Naive thymus-derived CD4-positive, alpha-beta T cell (primary cell): ENCODE results near the gene WNT2B. TPM values are rescaled to one million over a fixed set of nuclear protein-coding genes. Genes with fewer than 3 reads are reported as not detected.

Experiments used
- ATAC-seq: fragments of 150-1000 bp; cut with Tn5 transposase; 2 replicates; pipeline ENCODE4 v1.10.0; 2021; ENCODE audit warnings: mild to moderate bottlenecking, moderate library complexity
- CTCF ChIA-PET: fragments of 350-600 bp; sonication (Branson Sonifier 250); formaldehyde crosslinking; loops from one replicate; lab custom pipeline; 2021; ENCODE audit warnings: antibody characterized with exemption; lab: Charles Lee
- POLR2A ChIA-PET: fragments of 350-600 bp; sonication (Branson Sonifier 250); formaldehyde crosslinking; loops from one replicate; lab custom pipeline; 2021; ENCODE audit warnings: antibody characterized with exemption, inconsistent platforms; lab: Charles Lee
- DNase-seq, 9 donors: peaks; one replicate each; pipeline versions ENCODE4 v3.0.0 to v3.0.0-alpha.2; 2020 to 2022; ENCODE audit warnings: mixed read lengths in 1 of 9
- H3K27ac ChIP-seq: one replicate; pipeline ENCODE4 v1.7.0; 2013; ENCODE audit warnings: mild to moderate bottlenecking, low read depth, low read length, moderate library complexity
- H3K27me3 ChIP-seq, 2 donors: one replicate each; pipeline ENCODE4 v1.7.0; 2013; ENCODE audit warnings: low read length in 2 of 2, mild to moderate bottlenecking in 2 of 2, moderate library complexity in 2 of 2; ENCODE audit not compliant: control insufficient read depth in 2 of 2, insufficient read depth in 2 of 2
- H3K36me3 ChIP-seq, 3 experiments: 1 replicate in 2 of 3; 2 replicates in 1 of 3; pipeline ENCODE4 v1.7.0; 2013; ENCODE audit warnings: low read length in 3 of 3, mild to moderate bottlenecking in 3 of 3, moderate library complexity in 1 of 3; ENCODE audit not compliant: insufficient read depth in 3 of 3, control insufficient read depth in 2 of 3
- H3K4me1 ChIP-seq, 2 donors: one replicate each; pipeline ENCODE4 v1.7.0; 2013; ENCODE audit warnings: low read length in 2 of 2, mild to moderate bottlenecking in 2 of 2, moderate library complexity in 1 of 2; ENCODE audit not compliant: control insufficient read depth in 2 of 2, insufficient read depth in 2 of 2
- H3K4me3 ChIP-seq: 2 replicates; pipeline ENCODE4 v1.7.0; 2013; ENCODE audit warnings: mild to moderate bottlenecking, low read length
- H3K9me3 ChIP-seq, 3 experiments: 1 replicate in 2 of 3; 2 replicates in 1 of 3; pipeline ENCODE4 v1.7.0; 2013; ENCODE audit warnings: low read length in 3 of 3; ENCODE audit not compliant: control insufficient read depth in 2 of 3
- H3K27ac Mint-ChIP-seq, 9 donors: one replicate each; pipeline ENCODE4 v1.8.0; 2020 to 2022; ENCODE audit warnings: mixed read lengths in 9 of 9, mild to moderate bottlenecking in 8 of 9, moderate library complexity in 5 of 9, inconsistent platforms in 2 of 9
- H3K27me3 Mint-ChIP-seq, 5 donors: one replicate each; pipeline ENCODE4 v1.8.0; 2021 to 2022; ENCODE audit warnings: mixed read lengths in 5 of 5, mild to moderate bottlenecking in 1 of 5
- H3K36me3 Mint-ChIP-seq, 5 donors: one replicate each; pipeline ENCODE4 v1.8.0; 2020 to 2022; ENCODE audit warnings: mixed read lengths in 5 of 5, mild to moderate bottlenecking in 3 of 5, inconsistent platforms in 1 of 5
- H3K4me1 Mint-ChIP-seq, 7 donors: one replicate each; pipeline ENCODE4 v1.8.0; 2020 to 2022; ENCODE audit warnings: mixed read lengths in 7 of 7, mild to moderate bottlenecking in 3 of 7, inconsistent platforms in 1 of 7
- H3K4me3 Mint-ChIP-seq, 10 donors: one replicate each; pipeline ENCODE4 v1.8.0; 2020 to 2022; ENCODE audit warnings: mild to moderate bottlenecking in 10 of 10, mixed read lengths in 10 of 10, moderate library complexity in 6 of 10, inconsistent platforms in 2 of 10
- H3K9me3 Mint-ChIP-seq, 11 donors: one replicate each; pipeline ENCODE4 v1.8.0; 2020 to 2022; ENCODE audit warnings: mixed read lengths in 11 of 11, mild to moderate bottlenecking in 4 of 11, inconsistent platforms in 1 of 11, moderate library complexity in 1 of 11
- intact Hi-C, 2 donors: fragments of 100-400 bp; cut with micrococcal nuclease; formaldehyde crosslinking; loops; one replicate each; pipeline ENCODE4 v1.15.1; 2023
- polyA plus RNA-seq, 2 donors: library from polyadenylated mRNA; unstranded; fragments of 300-500 nt; fragmentation: Illumina TruSeq; gene quantifications; one replicate each; pipeline ENCODE4 v1.2.3, GENCODE V29; 2021
- total RNA-seq, 6 experiments: library from RNA in 5 of 6; stranded (reverse) in 5 of 6; gene quantifications; 1 replicate in 5 of 6; 2 replicates in 1 of 6; pipeline ENCODE4 v1.2.3 and lab custom pipeline; 2021 to 2026

Gene WNT2B
- total and polyA plus RNA-seq, 7 experiments from 2014 or later = 0.05 to 0.94 (median 0.57) TPM; not detected in 1

DNA sequence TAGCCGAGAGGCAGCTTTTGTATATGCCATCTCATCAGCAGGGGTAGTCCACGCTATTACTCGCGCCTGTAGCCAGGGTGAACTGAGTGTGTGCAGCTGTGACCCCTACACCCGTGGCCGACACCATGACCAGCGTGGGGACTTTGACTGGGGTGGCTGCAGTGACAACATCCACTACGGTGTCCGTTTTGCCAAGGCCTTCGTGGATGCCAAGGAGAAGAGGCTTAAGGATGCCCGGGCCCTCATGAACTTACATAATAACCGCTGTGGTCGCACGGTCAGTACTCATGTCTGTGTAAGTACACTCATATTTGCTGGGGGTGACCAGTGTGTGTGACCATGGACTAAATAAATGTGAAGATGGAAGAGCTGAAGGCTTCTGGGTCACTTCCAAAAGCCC lies 7.4 kb downstream of the WNT2B start:
- Mint-ChIP-seq H3K27me3 (peaks cover 0 to 6% (median 0%) of the 10 kb centered on the region in 5 donors), H3K4me1 (peaks cover 0 to 7% (median 0%) of the 10 kb centered on the region in 7 donors), H3K27ac (no peak overlapping the region), H3K36me3 (no peaks in the 10 kb centered on the region), H3K4me3 (peak overlapping the region in 1 of 10 donors; percentile 54), H3K9me3 (no peaks in the 10 kb centered on the region)
- no peaks in the 10 kb centered on the region for H3K4me1 ChIP-seq
- H3K36me3 ChIP-seq = no peaks in the 10 kb centered on the region
- H3K4me3 ChIP-seq = no peak overlapping the region
- DNase-seq (no peak), ATAC-seq (no peak)
- intact Hi-C loops = no loop called here
- no peaks in the 10 kb centered on the region for H3K9me3 ChIP-seq
- H3K27me3 ChIP-seq = no peaks in the 10 kb centered on the region
- ChIA-PET POLR2A (no interaction called here), CTCF (no interaction called here)
- no peak overlapping the region for H3K27ac ChIP-seq

DNA sequence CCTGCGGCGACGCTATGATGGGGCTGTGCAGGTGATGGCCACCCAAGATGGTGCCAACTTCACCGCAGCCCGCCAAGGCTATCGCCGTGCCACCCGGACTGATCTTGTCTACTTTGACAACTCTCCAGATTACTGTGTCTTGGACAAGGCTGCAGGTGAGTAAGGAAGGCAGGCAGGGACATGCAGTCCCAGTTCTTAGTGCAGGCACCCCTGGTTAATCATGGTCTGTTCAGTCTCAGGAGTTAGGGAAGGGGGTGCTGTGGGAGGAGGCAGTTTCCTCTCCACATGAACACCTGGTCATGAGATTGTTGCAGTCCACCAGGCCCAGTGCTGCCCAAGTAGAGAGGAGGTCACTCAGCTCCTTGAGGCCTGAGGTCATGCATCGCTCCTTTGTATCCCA lies 8.5 kb downstream of the WNT2B start:
- POLR2A ChIA-PET = no interaction called here
- Histone ChIP-seq H3K4me1 (no peaks in the 10 kb centered on the region), H3K27me3 (no peaks in the 10 kb centered on the region), H3K4me3 (no peak overlapping the region), H3K36me3 (no peaks in the 10 kb centered on the region), H3K27ac (no peak overlapping the region), H3K9me3 (no peaks in the 10 kb centered on the region)
- no peaks in the 10 kb centered on the region for H3K27me3 Mint-ChIP-seq
- H3K27ac Mint-ChIP-seq = no peak overlapping the region
- CTCF ChIA-PET = no interaction called here
- H3K4me1 Mint-ChIP-seq = peaks cover 0 to under 1% (median 0%) of the 10 kb centered on the region in 7 donors
- no peak overlapping the region for H3K4me3 Mint-ChIP-seq
- ATAC-seq = no peak
- H3K9me3 Mint-ChIP-seq = no peaks in the 10 kb centered on the region
- DNase-seq = no peak
- no peaks in the 10 kb centered on the region for H3K36me3 Mint-ChIP-seq
- intact Hi-C loops = no loop called here

DNA sequence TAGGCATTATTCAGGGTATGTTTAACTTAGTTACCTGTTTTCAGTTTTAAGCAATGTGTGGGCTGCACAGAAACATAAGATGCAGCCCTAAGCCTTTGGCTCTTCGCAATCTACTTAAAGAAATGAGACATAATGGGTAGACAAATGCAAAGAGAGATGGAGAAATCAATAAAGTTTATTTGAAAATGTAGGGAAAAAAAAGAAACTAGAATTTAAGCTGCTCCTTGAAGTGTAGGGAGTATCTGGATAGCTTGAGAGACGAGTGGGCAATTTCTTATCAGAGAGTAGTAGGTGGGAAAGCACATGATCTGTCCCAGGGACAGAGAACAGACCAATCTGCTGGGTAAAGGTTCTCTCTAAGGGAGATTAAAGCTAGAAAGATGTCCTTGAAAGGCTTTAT lies 8.9 kb downstream of the WNT2B start:
- peaks cover 0 to 2% (median 0%) of the 10 kb centered on the region in 7 donors for H3K4me1 Mint-ChIP-seq
- H3K9me3 Mint-ChIP-seq = no peaks in the 10 kb centered on the region
- Histone ChIP-seq H3K36me3 (no peaks in the 10 kb centered on the region), H3K27me3 (no peaks in the 10 kb centered on the region), H3K9me3 (no peaks in the 10 kb centered on the region), H3K4me3 (no peak overlapping the region), H3K27ac (no peak overlapping the region), H3K4me1 (no peaks in the 10 kb centered on the region)
- ChIA-PET POLR2A (no interaction called here), CTCF (no interaction called here)
- H3K4me3 Mint-ChIP-seq = no peak overlapping the region
- no peaks in the 10 kb centered on the region for H3K27me3 Mint-ChIP-seq
- DNase-seq (no peak), ATAC-seq (no peak)
- H3K27ac Mint-ChIP-seq = no peak overlapping the region
- intact Hi-C loops = no loop called here
- H3K36me3 Mint-ChIP-seq = no peaks in the 10 kb centered on the region

DNA sequence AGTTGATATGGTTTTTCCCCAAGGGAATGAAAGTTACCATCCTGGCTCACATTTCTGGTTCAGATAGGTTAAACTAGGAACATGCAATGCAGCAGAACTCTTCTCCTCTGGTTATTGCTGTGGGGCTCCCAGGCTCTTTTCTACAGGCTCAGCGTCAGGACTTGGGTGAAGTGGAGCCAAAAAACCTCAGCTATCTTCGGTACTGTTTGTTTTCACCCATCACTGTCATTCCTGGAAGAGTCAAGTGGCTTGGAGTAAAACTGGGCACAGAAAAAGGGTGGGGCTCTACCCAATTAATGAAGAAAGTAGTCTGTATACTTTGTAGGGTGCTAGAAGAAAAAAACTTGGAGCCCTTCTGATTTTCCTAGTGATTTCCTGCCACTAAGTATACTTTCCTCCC lies 9.4 kb downstream of the WNT2B start:
- no peak overlapping the region for H3K4me3 Mint-ChIP-seq
- Histone ChIP-seq H3K4me1 (no peaks in the 10 kb centered on the region), H3K27me3 (no peaks in the 10 kb centered on the region), H3K9me3 (no peaks in the 10 kb centered on the region), H3K36me3 (no peaks in the 10 kb centered on the region), H3K4me3 (no peak overlapping the region), H3K27ac (no peak overlapping the region)
- peaks cover 0 to 2% (median 0%) of the 10 kb centered on the region in 7 donors for H3K4me1 Mint-ChIP-seq
- no peak for ATAC-seq
- no peaks in the 10 kb centered on the region for H3K9me3 Mint-ChIP-seq
- H3K27ac Mint-ChIP-seq = no peak overlapping the region
- ChIA-PET CTCF (no interaction called here), POLR2A (no interaction called here)
- intact Hi-C loops = no loop called here
- no peaks in the 10 kb centered on the region for H3K36me3 Mint-ChIP-seq
- no peaks in the 10 kb centered on the region for H3K27me3 Mint-ChIP-seq
- no peak for DNase-seq

DNA sequence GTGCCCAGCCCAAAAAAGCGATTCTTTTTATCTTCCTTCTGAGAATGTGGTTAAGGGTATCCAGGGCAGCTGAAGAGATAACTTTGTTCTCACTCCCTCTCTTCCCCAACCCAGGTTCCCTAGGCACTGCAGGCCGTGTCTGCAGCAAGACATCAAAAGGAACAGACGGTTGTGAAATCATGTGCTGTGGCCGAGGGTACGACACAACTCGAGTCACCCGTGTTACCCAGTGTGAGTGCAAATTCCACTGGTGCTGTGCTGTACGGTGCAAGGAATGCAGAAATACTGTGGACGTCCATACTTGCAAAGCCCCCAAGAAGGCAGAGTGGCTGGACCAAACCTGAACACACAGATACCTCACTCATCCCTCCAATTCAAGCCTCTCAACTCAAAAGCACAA lies 11.4 kb downstream of the WNT2B start:
- intact Hi-C loops = no loop called here
- Histone ChIP-seq H3K36me3 (no peaks in the 10 kb centered on the region), H3K27me3 (no peaks in the 10 kb centered on the region), H3K4me1 (no peaks in the 10 kb centered on the region), H3K27ac (no peak overlapping the region), H3K9me3 (no peaks in the 10 kb centered on the region), H3K4me3 (no peak overlapping the region)
- CTCF ChIA-PET = no interaction called here
- Mint-ChIP-seq H3K4me3 (no peak overlapping the region), H3K27ac (no peak overlapping the region), H3K27me3 (no peaks in the 10 kb centered on the region), H3K9me3 (no peaks in the 10 kb centered on the region), H3K4me1 (peaks cover 0 to 2% (median 0%) of the 10 kb centered on the region in 7 donors), H3K36me3 (peaks cover 0 to 4% (median 0%) of the 10 kb centered on the region in 5 donors)
- DNase-seq = no peak
- ATAC-seq = no peak
- POLR2A ChIA-PET = no interaction called here

DNA sequence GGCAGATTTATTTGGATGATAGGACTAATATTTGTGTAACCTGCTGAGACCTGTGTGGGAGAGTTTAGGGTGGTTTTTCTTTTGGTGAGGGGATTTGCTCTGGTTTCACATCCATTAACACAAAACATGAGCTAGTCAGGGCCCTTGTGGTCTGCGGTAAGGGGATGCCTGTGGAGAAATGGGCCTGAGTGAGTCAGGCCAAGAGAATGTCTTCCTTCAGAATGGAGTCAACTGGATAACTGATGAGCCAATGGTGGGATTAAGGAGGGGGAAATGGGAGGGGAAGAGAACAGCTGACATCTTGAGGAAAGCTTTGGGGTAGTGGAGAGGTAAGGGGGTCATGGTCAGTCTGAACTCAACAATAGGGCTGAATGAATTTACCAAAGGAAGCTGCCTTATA lies 13.9 kb downstream of the WNT2B start:
- no peaks in the 10 kb centered on the region for H3K4me1 ChIP-seq
- no peak overlapping the region for H3K4me3 ChIP-seq
- Mint-ChIP-seq H3K27ac (no peak overlapping the region), H3K4me3 (no peak overlapping the region), H3K36me3 (peaks cover 0 to 14% (median 0%) of the 10 kb centered on the region in 5 donors), H3K4me1 (peaks cover 0 to 2% (median 0%) of the 10 kb centered on the region in 7 donors), H3K9me3 (no peaks in the 10 kb centered on the region), H3K27me3 (no peaks in the 10 kb centered on the region)
- ATAC-seq (no peak), DNase-seq (no peak)
- H3K27ac ChIP-seq = no peak overlapping the region
- intact Hi-C loops = no loop called here
- H3K27me3 ChIP-seq = no peaks in the 10 kb centered on the region
- no peaks in the 10 kb centered on the region for H3K36me3 ChIP-seq
- POLR2A ChIA-PET = no interaction called here
- no peaks in the 10 kb centered on the region for H3K9me3 ChIP-seq
- CTCF ChIA-PET = no interaction called here

DNA sequence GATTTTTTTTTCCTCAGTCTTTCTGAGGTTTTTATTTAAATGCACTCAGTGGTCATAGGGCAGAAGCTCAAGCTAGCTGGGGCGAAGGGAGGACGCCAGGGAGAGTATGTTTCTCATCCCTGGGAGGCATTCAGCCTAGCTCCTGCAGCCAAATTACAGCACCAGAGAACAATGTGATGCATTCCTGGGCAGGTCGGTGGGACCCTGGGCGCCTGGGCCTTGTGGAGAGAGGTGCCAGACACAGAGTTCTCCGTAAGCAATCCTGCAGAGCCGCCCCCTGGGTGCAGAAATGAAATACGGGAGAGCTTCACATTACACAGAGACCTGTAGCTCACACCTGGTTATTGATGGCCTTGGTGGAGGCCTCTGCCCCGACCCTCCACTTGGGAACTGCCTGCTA lies 15.5 kb downstream of the WNT2B start:
- ChIA-PET CTCF (no interaction called here), POLR2A (no interaction called here)
- no peaks in the 10 kb centered on the region for H3K36me3 ChIP-seq
- Mint-ChIP-seq H3K4me3 (no peak overlapping the region), H3K27me3 (no peaks in the 10 kb centered on the region), H3K27ac (no peak overlapping the region), H3K4me1 (peaks cover 0 to 2% (median 0%) of the 10 kb centered on the region in 7 donors), H3K36me3 (peaks cover 0 to 18% (median 0%) of the 10 kb centered on the region in 5 donors), H3K9me3 (no peaks in the 10 kb centered on the region)
- DNase-seq (no peak), ATAC-seq (no peak)
- no peaks in the 10 kb centered on the region for H3K4me1 ChIP-seq
- H3K4me3 ChIP-seq = no peak overlapping the region
- intact Hi-C loops = no loop called here
- H3K27me3 ChIP-seq = no peaks in the 10 kb centered on the region
- H3K27ac ChIP-seq = no peak overlapping the region
- no peaks in the 10 kb centered on the region for H3K9me3 ChIP-seq
